MV-4-11 (cell line): Measurements from ENCODE around the gene PCOLCE2.

ENCODE experiments used
- DNase-seq: peaks from one replicate; lab custom pipeline; 2025; lab: John Stamatoyannopoulos, UW

The PCOLCE2 gene

GRCh38 chr3:142863930-142864920, 24.7 kb downstream of the PCOLCE2 start:
- peak; percentile 68 for DNase-seq

DNA sequence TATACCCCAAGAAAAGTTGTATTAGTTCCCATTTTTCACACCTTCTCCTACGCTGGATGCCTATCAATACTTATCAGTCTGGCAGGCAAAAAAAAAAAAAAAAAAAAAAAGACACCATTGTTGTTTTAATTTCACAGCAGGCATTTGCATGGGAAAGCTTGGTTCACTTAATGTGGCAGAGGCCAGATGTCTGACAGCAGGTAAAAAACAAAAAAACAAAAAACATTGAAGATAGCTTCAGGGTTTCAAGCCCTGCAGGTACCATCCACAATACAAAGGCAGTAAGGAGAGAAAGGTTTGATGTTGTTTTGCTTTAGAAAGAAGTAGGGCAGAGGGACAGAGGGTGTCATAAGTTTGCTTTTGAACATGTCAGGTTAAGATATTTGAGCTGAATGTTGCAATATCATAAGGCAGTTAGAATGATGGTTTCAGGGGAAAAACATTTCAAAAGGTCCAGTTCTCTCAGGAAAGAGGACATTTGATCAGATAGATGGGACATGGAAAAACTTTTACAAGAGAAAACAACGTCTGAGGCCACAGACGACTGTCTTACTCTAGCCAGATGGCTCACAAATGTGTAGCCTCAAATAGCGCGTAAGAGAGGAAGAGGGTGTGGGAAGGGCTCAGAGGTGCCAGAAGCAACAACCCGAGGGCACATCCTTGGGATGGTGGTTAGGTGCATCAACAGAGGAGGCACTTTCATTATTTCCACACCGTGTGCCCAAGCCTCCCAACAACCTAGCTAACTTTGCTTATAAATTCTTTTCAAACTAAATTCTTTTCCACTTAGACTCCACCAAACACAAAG, 25.7 kb downstream of the PCOLCE2 start:
- peak; percentile 5 for DNase-seq

DNA sequence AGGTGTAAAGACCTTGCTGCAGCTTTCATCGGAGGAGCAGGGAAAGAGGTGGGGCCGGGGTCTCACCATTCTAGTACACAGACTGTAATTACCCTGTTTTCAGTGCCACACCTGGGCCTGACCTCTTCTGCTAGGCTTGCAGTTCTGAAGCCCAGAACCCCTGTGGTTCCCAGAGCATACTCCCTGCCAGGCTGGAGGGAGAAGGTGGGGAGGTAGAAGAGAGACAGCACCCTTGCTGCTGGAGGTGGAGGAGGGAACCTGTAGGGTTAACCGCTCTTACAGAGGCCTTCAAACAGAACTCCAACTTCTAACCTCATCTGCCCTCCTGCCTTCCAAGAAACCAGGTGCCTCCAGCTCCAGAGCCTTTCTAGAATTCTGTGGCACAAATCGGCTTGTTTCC, 27.0 kb downstream of the PCOLCE2 start:
- DNase-seq, result no peak

DNA sequence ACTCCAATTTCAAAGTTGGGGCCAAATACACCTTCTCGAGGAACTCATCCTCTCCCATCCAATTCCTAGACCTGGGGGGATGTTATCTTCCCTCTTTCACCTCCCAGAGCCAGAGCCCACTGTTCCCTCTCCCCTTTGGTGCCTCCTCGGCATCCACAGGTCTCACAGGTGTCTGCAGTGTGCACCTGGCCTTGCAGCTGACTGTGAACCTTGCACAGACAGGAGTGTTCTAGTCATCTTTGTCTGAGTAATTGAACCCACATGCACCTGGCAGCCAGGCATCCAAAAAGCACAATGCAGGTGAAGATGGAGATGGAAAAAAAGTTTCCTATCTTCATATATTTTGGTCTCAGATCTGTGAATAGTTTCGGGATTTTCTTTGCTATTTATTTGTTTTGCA, 30.8 kb downstream of the PCOLCE2 start:
- no peak for DNase-seq

DNA sequence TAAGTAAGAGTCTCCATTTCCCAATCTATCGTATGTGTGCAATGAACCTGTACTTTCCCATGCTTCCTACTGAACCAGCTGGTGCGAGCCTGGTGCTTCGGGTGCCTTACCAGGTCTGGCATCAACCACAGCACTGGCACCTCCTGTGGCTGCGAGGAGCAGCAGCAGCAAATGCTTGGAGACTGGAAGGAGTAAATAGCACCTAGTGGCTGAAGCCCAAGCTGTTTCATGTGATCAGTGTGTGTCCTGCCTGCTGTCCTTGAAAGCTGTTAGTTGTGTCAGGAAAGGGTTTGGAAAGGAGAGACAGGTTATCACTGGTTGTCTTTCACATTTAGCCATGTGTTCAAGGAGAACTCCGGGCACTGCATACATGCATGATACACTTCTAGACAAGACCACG, 31.8 kb downstream of the PCOLCE2 start:
- no peak for DNase-seq

DNA sequence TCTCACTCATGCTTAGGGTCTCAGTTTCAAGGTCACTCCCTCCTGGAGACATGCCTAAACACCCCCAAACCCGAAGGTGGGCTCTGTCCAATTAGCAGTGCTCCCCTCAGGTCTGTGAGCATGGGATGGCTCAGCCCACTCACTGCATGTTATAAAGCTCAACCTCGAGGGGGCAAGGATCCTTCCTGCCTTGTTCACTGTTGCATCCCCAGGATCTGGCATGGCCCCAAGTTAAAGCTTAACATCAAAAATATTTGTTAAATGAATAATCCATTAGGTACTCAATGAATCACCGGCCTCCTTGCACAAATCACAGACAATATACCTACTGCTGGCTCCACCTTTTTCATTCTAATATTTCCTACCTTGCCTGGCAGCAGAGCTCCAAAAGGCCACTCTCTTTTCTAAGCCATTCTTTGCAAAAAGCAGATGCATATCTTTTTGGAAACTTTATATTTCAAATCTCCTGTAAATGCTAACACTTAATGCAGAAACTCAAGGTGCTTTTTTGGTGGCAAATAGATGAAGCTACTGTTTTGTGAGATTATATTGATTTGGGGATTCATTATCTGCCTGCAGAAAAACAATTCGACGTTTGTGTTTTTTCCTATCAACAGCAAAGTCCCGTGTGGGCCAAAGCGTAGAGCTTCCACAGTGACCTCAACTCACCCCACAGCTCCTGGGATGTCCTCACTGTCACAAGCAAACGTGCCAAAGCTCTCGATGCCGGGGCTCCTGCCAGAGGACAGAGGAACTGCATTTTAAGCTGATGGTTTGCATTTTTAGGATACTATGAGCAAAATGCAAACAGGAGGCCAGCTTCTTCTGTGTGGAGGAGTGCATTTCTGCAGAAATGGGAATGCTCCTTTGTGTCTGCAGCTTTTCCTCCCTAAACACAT, 35.4 kb downstream of the PCOLCE2 start:
- DNase-seq, result no peak

DNA sequence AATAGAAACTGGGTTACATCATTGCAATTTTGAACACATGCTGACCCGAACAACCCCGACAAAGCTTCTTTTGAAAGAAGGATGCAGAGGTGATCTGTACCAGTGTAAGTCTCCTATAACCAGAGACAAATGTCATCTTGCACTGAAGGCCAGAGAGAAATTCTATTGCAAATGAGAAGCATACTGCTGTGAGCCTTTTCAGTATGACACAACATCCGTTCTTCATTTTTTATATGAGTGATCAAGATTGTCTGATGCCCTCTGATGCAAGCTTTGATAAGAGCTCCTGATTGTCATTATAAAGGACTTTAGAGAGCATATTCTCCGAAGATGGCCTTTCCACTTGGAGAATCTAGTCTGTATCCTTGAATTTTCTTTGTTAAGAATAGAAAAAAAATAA, 36.9 kb downstream of the PCOLCE2 start:
- DNase-seq, result no peak

DNA sequence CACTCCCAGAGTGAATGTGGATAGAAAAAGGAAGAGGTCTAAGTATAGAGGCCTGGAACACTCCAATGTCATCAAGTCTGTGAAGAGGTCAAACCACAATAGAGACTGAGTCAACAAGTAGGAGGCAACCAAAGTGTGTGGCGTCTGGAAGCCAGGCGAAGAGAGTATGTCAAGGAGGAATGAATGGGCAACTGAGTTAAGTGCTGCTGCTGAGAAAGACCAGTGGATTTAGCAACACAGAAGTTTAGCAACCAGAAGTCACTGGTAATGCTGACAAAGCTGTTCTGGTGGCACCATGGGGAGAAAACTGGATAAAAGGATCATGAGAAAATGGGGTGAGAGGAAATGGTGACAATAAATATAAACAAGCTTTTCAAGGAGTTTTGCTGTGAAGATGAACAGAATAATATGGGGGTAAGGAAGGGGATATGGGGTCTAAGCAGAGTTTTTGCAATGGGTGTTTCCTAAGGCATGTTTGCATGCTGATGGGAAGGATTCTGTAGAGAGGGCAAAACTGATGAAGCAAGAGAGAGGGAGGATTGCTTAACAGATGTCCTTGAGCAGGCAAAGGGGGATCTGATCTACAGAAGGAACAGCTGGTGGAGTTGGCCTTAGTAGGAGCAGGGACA, 38.4 kb downstream of the PCOLCE2 start:
- peak; percentile 98 for DNase-seq

DNA sequence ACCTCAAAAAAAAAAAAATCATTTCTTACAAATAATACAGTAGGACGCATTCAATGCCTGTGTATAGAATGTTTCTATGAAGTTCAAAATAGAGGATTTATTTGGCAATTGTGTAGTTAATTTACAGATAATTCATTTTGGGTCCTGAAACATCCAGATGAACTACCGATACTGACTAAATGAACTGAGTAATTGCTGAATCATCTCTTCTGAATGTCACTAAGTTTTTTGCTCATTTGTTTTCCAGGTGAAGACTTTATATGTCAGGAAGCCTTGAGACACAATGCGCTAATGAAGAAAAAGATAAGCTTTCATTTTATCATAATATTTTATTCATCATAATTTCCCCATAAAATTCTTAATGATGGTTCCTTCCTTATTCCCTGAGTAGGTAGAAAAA, 39.7 kb downstream of the PCOLCE2 start:
- no peak for DNase-seq

- DNase-seq, result no peak
These were observed 41.9 kb downstream of the PCOLCE2 start for GRCh38 chr3:142846779-142847577.

DNA sequence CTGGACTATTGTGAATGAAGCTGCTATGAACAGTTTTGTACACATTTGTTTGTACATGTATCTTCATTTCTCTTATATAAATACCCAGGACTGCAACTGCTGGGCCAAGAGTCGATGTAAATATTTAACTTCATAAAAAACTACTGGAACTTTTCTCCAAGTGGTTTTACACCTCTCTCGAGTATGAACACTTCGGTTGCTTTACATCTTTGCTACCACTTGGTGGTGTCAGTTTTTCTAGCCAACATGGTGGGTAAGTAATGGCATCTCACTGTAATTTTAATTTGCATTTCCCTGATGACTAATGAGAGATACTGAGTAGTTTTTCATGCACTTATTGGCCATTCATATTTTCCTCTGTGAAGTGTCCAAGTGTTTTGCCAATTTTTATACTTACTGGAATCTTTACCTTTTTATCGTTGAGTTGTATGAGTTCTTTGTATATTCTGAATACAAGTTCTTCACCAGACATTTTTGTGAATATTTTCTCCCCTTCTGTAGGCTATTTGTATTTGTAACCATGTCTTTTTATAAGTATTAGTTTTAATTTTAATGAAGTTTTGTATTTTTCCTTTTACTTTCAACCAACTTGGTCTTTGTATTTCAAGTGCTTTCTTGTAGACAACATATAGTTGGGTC, 44.4 kb downstream of the PCOLCE2 start:
- peak; percentile 37 for DNase-seq

DNA sequence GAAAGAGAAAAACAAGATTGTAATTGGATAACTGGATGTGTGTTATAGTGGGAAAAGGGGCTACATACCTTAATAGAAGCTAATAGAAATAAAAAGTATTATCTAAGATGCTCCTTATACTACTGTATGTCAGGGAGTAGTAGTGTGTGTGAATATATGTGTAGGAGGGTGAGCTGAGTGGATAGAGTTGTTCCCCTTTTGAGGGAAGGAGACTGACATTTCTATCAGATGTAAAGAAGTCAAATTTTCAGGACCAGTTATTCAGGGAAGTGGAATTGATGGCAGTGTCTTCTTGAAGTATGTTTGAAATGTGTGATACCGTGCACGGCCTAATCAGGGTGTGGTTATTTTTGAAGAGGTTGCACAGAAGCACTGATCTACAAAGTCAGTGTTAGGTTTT, 49.1 kb downstream of the PCOLCE2 start:
- DNase-seq, result no peak

DNA sequence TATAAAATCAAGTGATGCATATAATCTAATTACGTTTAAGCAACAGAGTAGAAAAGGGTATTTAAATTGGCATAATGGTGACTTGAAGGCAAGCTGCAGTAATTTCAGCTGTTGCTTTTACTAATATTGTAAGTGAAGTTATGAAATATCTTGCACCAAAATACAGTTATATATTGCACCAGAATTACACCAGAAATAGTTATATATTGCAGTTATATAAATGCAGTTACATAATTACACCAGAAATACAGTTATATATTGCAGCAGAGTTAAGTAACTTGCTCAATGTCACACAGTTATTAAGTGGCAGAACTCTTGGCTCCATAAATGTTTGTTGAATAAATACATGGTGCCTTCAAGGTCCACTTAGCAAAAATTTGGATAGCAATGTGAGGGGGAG, 51.4 kb downstream of the PCOLCE2 start:
- DNase-seq, result peak; percentile 2

DNA sequence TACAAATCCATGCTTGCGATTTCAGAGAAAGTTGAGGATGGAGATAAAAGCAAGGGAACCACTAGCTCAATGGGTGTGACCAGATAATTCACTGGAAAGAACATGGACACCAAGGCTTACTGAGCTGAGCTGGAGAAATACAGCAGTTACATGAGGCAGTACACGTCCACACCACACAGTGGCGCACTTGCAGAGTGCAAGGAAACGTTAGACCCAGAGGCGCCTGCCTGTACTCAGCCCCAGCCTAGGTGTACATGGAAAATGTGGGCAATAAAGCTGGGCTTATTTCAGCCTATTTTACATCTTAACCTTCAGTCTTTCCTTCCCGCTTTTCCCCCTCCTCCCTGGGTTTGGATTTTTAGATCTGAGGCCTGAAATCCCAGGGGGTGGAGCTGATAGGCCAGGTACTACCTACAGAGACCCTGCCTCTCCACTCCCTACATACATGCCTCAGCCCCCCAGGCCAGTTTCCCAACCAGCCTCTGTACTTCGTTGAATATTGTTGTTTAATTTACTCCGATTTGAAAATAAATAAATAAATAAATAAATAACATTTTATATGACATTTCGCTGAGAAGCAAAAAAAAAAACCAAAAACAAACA, 60.1 kb downstream of the PCOLCE2 start:
- peak; percentile 44 for DNase-seq

DNA sequence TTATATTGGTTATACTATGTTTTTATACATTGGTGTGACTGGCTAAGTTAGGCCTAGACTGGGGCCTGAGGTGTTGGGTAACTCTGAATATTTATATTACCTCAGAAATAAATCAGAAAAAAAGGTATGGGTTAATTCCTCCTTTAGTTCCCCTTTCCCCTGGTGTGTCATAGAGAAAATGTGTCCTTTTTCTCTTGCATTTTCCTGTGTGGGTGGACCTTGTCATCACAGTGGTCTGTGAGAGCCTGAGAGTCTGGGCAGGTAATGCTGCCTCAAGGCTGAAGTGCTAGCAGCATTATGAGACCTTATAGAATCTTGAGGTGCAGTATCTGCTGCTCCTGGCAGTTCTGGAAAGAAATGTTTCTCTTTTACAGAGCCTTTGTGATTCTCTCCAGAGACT, 69.7 kb downstream of the PCOLCE2 start:
- no peak for DNase-seq

- DNase-seq, result no peak
These were observed 70.2 kb downstream of the PCOLCE2 start for GRCh38 chr3:142818651-142819050.

DNA sequence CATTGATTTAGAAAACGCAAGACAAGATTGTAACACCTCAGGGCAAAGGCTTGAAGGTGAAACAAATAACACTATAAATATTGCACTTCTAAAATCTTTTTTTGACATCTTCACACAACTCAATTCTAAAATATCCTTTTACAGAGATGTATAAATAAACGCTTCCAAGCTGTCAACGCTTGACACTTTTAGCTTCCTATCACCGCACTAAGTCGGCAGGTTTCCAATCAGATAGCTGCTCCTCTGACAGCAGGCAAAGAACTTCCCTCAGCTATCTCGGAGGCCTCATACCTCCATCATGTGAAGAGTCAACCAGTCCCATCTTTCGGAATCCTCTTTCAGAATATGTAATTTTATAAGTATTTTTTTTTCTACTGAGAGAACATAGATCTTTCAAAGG, 71.0 kb downstream of the PCOLCE2 start:
- no peak for DNase-seq

DNA sequence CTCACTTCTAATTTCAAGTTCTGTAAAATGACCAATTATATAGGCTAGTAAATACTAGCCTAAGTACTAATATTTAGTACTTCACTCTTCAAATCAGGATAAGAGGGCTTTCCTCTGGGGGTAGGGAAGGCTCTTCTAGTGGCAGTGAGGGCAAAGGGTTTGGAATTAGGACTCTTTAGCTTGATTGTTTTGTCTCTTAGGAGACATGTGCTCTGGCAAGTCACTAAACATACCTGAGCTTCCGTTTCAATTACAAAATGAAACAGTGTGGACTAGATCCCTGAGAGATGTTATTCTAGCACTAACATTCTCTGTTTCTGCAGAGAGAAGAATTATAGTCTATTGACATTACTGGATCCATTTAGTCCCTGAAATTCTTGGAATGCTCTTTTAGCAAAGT, 71.5 kb downstream of the PCOLCE2 start:
- DNase-seq, result no peak

- DNase-seq, result no peak
These were observed 73.1 kb downstream of the PCOLCE2 start for GRCh38 chr3:142815803-142816202.

- DNase-seq, result no peak
These were observed 79.6 kb downstream of the PCOLCE2 start for GRCh38 chr3:142809259-142809658.
